Peyer's patch (tissue), 4 donors: Measurements from ENCODE around the gene HOMER3.

Source experiments
- POLR2A ChIP-seq, 2 donors: fragments of 450-650 bp; IDR thresholded peaks; one replicate each; pipeline ENCODE4 v1.5.1; 2017; ENCODE audit warnings: antibody characterized with exemption in 2 of 2, mild to moderate bottlenecking in 2 of 2, moderate library complexity in 2 of 2
- TF ChIP-seq, protein P1 (sequence below), 6 experiments: fragments of 450-650 bp in 4 of 6; fragments of 200-600 bp in 2 of 6; sonication (generic) in 1 of 6; IDR thresholded peaks; one replicate each; pipeline ENCODE4 v1.5.1; 2017 to 2019; ENCODE audit warnings: antibody characterized with exemption in 6 of 6, mild to moderate bottlenecking in 3 of 6, moderate library complexity in 1 of 6

- TF ChIP-seq POLR2A (IDR thresholded peaks at IDR 0.05): no peak
- TF ChIP-seq, protein P1, sequence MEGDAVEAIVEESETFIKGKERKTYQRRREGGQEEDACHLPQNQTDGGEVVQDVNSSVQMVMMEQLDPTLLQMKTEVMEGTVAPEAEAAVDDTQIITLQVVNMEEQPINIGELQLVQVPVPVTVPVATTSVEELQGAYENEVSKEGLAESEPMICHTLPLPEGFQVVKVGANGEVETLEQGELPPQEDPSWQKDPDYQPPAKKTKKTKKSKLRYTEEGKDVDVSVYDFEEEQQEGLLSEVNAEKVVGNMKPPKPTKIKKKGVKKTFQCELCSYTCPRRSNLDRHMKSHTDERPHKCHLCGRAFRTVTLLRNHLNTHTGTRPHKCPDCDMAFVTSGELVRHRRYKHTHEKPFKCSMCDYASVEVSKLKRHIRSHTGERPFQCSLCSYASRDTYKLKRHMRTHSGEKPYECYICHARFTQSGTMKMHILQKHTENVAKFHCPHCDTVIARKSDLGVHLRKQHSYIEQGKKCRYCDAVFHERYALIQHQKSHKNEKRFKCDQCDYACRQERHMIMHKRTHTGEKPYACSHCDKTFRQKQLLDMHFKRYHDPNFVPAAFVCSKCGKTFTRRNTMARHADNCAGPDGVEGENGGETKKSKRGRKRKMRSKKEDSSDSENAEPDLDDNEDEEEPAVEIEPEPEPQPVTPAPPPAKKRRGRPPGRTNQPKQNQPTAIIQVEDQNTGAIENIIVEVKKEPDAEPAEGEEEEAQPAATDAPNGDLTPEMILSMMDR (IDR thresholded peaks at IDR 0.05): no peak
Measured at GRCh38 chr19:18928018-18928805, 12.8 kb downstream of the HOMER3 start.
